ENCODE measurements around the gene MAML3.
A peak's percentile ranks its signal among the peaks of the same experiment; 100 is the strongest.

Gene MAML3

GRCh38 chr4:140156529-140157171 lies 2.7 kb upstream of the MAML3 start:
- no peak for DNase-seq (ENCODE audit: low read depth)

- no peak for DNase-seq (ENCODE audit: low read depth)
These were observed 548 bp upstream of the MAML3 start for GRCh38 chr4:140154572-140154891.

DNA sequence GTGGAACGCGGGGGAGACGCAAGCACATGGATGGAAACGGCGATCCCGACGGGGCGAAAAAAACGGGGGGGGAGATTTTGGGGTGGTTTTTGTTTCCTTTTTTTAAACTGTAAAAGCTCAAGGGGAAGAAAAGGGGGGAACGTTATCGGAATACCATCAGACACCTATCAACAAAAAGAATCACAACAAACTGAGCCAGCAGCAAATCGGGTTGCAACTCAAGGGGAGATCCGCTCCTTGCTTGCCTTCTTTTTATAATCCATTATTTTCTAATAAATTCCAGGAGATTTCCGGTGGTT lies 616 bp downstream of the MAML3 start:
- no peak for DNase-seq (ENCODE audit: low read depth)

- DNase-seq (ENCODE audit: low read depth) = no peak
These were observed 1.1 kb downstream of the MAML3 start for GRCh38 chr4:140152751-140153418.

DNA sequence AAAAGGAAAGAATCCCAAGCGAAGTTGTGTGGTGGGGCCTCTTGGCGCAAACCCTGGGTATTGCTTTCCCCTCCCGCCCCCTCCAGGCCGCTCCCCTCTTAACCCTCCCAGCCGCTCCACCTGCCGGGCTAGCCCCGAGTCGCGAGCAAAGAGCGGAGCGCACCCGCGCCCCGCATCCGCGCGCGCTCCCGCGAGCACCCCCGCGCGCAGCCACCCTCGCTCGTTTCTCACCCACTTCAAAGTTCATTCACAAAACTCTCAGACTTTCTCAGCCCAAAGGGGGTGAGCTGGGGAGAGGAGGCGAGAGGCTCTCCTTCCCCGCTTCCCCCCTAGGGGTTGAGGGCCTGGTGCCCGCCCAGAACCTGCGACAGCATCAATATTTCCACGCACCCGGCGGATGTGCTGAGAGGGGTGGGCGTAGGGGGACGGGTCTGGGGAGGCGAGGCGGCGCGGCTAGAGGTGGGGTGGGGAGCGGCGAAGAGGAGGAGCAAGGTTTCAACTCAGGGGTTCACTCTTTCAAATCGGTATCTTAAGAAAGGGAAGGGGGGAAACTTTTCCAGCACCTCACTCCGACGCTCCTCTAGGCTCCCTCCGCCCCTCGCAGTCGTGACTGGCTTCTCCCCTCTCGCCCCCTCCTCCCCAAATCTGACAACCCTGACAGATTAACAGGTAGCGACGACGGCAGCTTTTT lies 1.8 kb downstream of the MAML3 start:
- no peak for DNase-seq (ENCODE audit: low read depth)

DNA sequence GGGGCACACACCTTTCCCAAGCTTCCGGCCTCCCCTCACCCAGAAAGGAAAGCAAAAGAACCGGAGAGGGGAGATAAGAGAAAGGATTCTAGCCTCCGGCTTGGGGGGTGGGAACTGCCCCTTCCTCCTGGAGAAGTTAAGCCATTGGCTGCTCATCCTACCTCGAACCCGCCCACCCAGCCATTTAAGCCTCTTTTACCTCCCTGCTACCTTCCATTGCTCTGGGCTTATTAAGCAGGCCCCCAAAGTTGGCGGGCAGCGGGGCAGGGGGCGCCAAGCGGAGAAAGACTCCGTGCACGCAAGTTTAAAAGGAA lies 2.3 kb downstream of the MAML3 start:
- DNase-seq (ENCODE audit: low read depth) = no peak

DNA sequence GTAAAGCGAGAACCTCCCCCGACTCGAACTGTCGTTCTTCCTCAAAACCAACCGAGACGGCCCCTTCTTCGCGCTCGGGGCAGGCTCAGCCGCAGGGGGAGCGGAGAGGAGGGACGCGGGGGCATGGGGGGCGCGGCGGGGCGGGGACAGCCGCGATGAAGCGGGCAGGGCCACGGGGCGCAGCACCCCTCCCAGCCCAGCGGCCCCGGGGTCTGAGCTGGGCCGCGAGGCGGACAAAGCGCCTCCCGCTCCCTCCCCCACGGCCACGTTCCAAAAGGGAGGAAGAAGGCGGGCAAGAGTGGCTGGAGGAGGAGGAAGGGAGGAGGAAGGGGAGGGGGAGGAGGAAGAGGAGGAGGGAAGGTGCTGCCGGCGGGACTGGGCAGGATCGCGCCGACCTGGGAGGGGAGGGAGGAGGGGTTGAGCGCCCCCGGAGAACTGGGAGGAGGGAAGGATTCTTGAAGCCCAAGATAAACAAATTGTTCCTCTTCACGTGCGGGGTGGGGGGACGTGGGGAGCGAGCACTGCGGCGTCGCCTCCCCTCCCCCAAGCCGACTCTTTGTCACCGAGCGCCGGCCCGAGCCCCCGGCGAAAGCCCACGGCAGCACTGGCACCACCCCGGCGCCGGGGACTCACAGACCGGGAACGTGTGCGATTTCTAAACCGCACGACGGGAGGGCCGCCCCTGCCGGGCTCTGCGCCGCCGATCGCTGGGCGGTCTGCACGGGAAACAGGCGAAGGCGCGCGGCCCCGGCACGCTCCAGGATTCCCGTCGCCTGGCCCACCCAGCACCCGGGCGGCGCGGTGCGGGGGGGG lies 2.9 kb downstream of the MAML3 start:
- peak; percentile 74 for DNase-seq (ENCODE audit: low read depth)

GRCh38 chr4:140150636-140150885 lies 3.4 kb downstream of the MAML3 start:
- no peak for DNase-seq (ENCODE audit: low read depth)

DNA sequence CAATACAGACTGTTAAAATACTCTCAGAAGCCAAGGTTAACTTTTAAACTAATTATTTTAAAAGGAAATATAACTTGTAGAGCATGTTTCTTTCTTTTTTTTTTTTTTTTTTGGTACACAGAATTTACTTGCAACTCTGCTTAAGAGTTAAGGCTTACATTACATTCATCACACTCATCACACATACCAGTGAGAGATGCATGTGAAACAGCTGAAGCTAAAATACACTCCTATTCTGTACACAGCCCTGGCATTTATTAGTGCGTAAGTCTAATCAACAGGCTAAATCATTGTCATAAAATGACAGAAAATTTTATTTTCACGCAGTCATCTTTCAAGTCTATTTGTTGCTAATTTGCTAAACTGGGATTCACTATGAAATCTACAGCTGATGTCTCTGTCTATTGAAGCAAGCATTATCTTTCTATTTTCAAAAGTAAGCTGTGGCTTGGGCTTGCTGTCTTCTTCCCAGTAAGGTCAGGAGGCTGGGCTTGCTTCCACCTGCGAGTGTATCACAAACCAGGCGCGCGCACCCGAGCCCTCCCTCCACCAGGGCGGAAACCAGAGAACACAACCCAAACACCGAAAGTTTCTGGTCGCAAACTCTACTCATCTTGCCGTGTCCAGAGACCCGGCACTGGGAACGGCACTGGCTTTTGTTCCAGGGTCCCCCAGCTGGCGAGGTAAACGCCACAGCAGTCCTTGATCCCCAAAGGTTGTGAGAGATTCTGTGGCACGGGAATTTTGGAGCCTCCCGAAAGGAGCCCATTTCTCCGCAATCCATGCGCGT lies 3.9 kb downstream of the MAML3 start:
- DNase-seq (ENCODE audit: low read depth) = no peak

DNA sequence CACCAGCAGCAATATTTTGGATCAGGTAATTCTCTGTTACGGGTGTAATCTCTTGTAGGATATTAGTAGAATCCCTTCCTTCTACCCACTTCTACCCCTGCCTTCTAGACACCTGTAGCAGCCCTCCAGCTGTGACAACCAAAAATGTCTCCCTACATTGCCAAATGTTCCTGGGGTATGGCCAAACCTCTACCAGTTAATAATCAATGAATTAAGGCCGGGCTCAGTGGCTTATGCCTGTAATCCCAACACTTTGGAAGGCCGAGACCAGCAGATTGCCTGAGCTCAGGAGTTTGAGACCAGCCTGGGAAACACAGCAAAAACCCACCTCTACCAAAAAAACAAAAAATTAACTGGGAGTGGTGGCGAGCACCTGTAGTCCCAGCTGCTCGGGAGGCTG lies 9.9 kb downstream of the MAML3 start:
- no peak for DNase-seq (ENCODE audit: low read depth)

DNA sequence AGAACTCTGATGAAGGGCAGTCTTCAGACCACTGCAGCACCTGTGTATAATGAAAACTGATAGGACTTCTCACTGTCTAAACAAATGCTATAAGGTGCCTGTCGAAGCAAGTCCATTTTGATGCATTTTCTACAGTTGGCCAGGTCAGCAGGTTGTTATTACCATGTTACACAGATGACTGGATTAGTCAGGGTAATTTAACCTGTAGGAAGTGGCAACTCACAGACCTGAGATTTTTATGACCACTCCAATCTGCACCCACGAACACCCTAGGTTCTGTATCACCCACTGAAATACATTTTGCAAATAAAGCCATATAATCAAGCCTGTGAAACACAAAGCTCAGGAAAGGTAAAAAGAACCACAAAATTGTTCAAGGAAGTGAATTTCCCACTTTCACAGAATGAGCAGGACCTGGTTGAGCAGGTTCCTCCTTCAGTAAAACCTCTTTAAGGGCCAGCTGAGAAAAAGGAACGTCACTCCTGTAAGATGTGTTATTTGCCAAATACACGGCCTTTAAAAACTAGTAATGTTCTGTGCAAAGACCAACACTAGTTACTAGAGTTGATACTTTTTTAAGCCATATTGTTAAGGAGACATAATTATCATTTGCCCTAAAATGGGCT lies 12.7 kb downstream of the MAML3 start:
- DNase-seq (ENCODE audit: low read depth) = no peak

DNA sequence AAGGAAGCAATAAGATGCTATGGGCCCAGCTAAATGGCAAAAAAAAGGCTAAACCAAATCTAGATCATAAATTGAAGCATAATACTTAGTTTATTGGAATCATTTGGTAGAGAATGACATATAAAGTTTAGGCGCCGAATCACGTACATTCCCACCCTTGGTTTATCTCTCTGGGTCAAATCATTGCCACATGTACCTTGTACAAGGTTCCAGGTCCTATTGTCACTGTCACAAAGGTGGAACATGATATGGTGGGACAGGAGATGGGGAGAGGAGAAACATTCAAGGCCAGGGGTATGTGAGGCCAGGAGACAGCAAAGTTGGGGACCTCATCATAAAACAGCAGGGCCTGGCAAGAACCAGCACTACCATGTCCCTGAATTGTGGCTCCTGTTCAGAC lies 13.4 kb downstream of the MAML3 start:
- DNase-seq (ENCODE audit: low read depth) = no peak

DNA sequence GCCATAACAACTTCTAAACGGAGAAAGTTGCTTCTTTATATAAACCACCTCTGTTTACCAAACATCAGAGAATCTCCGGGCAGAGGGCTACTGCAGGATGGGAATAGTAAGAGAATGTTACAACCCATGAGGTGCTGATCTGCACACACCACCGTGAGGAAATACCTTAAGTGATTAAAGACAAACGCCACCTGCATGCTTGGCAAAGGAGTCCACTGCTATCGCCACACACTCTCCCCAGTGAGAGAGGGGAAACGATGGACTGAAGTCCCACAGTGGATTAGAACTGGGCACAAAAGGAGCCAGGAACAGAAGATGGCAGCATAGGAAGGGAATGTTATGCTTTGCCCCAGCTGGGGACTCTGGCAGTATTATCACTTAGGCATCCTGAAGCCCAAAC lies 15.6 kb downstream of the MAML3 start:
- no peak for DNase-seq (ENCODE audit: low read depth)

DNA sequence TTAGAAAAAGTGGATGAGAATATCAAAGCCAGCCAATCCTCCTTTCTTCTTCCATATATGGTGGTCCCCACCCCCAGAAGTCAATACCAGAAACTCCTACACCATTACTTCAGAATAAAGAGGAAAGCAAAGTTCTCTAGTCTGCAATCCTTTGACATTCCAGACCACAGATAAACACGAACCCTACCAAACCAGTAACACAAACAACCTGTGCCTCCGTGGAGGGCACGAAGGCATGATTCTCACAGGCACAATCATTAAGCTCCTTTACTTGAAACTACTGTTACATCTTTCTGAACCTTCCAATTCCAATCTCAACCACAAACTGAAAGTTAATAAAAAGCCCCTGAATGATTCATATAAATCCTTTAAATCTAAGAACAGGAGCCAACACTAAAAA lies 16.3 kb downstream of the MAML3 start:
- DNase-seq (ENCODE audit: low read depth) = no peak

- DNase-seq (ENCODE audit: low read depth) = no peak
These were observed 17.5 kb downstream of the MAML3 start for GRCh38 chr4:140136509-140136908.

GRCh38 chr4:140135529-140136088 lies 18.4 kb downstream of the MAML3 start:
- no peak for DNase-seq (ENCODE audit: low read depth)

DNA sequence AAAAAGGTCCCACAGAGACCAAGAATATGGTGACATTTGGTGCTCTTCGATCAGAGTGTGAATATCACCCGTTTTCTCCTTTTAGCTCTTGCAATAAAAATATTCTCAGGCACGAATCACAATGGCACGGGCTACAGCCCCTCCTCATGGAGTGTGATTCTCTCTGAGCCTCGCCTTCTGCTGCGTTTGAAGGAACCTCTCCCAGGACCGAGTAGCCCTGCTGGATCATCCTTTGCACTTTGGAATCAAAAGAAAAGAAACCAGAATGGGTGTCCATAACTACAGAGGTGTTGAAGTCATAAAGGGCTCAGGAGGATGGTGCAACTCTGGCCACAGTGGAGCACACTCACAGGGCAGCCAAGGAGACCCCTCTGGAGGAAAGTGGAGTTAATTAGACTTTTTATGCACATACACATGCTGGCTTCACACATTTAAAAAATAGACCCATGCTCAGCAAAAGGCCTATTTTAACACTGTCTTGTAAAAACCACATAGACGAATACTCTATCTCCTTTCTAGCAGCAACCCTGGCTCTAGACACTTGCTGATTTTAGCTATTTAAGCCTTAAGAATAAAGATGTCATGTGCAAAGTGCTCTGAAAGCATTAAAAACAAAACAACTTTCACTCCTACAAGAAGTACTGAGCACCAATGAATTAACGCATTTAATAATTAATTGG lies 19.1 kb downstream of the MAML3 start:
- no peak for DNase-seq (ENCODE audit: low read depth)

DNA sequence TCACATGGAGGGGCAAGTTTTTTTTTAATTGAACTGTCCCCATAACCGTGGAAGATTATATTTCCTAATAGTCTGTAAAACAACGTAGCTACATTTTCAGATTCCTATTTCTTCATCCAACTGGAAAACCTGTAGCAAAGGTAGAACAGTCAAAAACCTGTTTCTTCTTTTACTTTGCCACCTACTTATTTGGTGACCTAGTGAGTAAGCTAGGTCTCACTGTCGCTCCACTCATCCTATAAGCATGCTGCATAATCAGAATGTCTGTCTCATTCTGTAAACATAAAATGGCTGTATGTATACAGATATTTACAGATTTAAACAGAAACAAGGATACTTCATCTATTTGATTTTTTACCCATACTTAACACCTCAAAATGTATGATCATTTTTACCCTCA lies 20.4 kb downstream of the MAML3 start:
- DNase-seq (ENCODE audit: low read depth) = no peak

- no peak for DNase-seq (ENCODE audit: low read depth)
These were observed 22.2 kb downstream of the MAML3 start for GRCh38 chr4:140131675-140132229.

GRCh38 chr4:140130677-140131076 lies 23.3 kb downstream of the MAML3 start:
- no peak for DNase-seq (ENCODE audit: low read depth)

- no peak for DNase-seq (ENCODE audit: low read depth)
These were observed 26.6 kb downstream of the MAML3 start for GRCh38 chr4:140127422-140127821.

Data from GM04504 (cell line).